ENCODE data around the gene BHLHE40. TPM values are rescaled to one million over a fixed set of nuclear protein-coding genes. Genes with fewer than 3 reads are reported as not detected.

BHLHE40 gene
- total and polyA plus RNA-seq, 4 donors, result 28.5 to 204 (median 88.4) TPM

DNA sequence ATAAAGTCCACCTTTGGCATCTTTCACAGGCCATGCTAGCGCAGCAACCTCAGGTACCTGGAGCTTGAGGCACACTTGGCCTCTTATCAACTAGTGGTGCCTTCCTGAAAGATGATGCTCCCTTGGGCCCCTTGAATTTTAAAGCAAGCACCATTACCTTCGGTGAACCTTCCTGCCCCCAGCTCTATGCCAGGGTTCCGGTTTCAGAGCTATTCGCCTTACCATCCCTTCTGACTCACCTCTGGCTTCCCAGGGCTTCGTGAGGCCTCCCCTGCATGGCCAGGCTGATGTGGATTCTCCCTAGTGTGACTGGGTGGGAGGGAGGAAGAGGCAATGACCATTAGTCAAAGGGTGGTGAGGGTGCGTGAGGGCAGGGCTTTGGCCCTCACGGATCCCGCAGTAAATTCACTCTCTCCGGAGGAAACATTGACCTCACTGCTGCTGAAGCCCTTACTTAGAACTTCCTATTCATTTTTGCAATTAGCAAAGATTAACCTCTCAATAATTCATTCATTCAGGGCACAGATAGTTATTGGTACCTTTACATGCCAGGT is 16.3 kb downstream of the BHLHE40 start:
- Histone ChIP-seq H3K9ac (ENCODE audit: insufficient read depth in 1 of 2, low read length in 2 of 2) (no peak overlapping the region), H3K36me3 (ENCODE audit: control insufficient read depth in 4 of 4, insufficient read depth in 4 of 4, low read length in 4 of 4) (no peaks in the 10 kb centered on the region), H3K4me1 (ENCODE audit: control insufficient read depth in 5 of 5, insufficient read depth in 5 of 5, low read length in 5 of 5) (no peaks in the 10 kb centered on the region), H3K27me3 (ENCODE audit: control insufficient read depth in 3 of 3, insufficient read depth in 3 of 3, low read length in 2 of 3) (peaks cover 0 to 5% (median 0%) of the 10 kb centered on the region in 3 donors), H3K4me3 (no peak overlapping the region), H3K27ac (ENCODE audit: low read depth in 1 of 2, low read length in 1 of 2) (peak overlapping the region in 1 of 2 donors; percentile 23), H3K9me3 (ENCODE audit: control insufficient read depth in 4 of 4, insufficient read depth in 3 of 4, low read length in 3 of 4) (no peaks in the 10 kb centered on the region)
- ATAC-seq (ENCODE audit: insufficient read depth, low FRiP score) (no peak), DNase-seq (no peak)
- WGBS, 2 donors, result 85 to 87% methylated on average over 9 of the region's 9 CpGs
- TF ChIP-seq, protein P1, sequence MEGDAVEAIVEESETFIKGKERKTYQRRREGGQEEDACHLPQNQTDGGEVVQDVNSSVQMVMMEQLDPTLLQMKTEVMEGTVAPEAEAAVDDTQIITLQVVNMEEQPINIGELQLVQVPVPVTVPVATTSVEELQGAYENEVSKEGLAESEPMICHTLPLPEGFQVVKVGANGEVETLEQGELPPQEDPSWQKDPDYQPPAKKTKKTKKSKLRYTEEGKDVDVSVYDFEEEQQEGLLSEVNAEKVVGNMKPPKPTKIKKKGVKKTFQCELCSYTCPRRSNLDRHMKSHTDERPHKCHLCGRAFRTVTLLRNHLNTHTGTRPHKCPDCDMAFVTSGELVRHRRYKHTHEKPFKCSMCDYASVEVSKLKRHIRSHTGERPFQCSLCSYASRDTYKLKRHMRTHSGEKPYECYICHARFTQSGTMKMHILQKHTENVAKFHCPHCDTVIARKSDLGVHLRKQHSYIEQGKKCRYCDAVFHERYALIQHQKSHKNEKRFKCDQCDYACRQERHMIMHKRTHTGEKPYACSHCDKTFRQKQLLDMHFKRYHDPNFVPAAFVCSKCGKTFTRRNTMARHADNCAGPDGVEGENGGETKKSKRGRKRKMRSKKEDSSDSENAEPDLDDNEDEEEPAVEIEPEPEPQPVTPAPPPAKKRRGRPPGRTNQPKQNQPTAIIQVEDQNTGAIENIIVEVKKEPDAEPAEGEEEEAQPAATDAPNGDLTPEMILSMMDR (IDR thresholded peaks at IDR 0.05; ENCODE audit: control extremely low read depth, extremely low read depth), result no peak

DNA sequence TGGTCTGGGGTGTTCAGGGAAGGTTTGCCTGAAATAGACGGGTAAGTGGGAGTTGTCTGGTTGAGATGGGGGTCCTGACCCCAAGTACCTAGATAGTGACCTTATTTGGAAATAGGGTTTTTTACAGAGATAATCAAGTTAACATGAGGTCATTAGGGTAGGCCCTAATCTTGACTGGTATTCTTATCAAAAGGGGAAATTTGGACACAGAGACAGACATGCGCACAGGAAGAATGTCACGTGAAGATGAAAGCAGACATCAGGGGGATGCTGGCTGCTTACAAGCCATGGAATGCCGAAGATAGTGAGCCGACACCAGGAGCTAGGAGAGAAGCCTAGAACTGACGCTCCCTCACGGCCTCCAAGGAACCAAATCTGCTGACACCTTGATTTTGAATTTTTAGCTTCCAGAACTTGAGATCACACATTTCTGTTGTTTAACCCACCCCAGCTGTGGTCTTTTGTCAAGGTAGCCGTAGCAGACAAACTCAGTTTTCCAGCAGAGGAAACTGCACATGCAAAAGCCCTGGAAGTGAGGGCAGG is 17.1 kb downstream of the BHLHE40 start:
- Histone ChIP-seq H3K4me3 (no peak overlapping the region), H3K9me3 (ENCODE audit: control insufficient read depth in 4 of 4, insufficient read depth in 3 of 4, low read length in 3 of 4) (no peaks in the 10 kb centered on the region), H3K4me1 (ENCODE audit: control insufficient read depth in 5 of 5, insufficient read depth in 5 of 5, low read length in 5 of 5) (no peaks in the 10 kb centered on the region), H3K27me3 (ENCODE audit: control insufficient read depth in 3 of 3, insufficient read depth in 3 of 3, low read length in 2 of 3) (peaks cover 0 to 5% (median 0%) of the 10 kb centered on the region in 3 donors), H3K36me3 (ENCODE audit: control insufficient read depth in 4 of 4, insufficient read depth in 4 of 4, low read length in 4 of 4) (no peaks in the 10 kb centered on the region), H3K27ac (ENCODE audit: low read depth in 1 of 2, low read length in 1 of 2) (no peak overlapping the region), H3K9ac (ENCODE audit: insufficient read depth in 1 of 2, low read length in 2 of 2) (no peak overlapping the region)
- WGBS, 2 donors, result 91 to 92% methylated on average over 8 of the region's 8 CpGs
- DNase-seq (no peak), ATAC-seq (ENCODE audit: insufficient read depth, low FRiP score) (no peak)
- TF ChIP-seq, protein P1 (IDR thresholded peaks at IDR 0.05; ENCODE audit: control extremely low read depth, extremely low read depth), result no peak

DNA sequence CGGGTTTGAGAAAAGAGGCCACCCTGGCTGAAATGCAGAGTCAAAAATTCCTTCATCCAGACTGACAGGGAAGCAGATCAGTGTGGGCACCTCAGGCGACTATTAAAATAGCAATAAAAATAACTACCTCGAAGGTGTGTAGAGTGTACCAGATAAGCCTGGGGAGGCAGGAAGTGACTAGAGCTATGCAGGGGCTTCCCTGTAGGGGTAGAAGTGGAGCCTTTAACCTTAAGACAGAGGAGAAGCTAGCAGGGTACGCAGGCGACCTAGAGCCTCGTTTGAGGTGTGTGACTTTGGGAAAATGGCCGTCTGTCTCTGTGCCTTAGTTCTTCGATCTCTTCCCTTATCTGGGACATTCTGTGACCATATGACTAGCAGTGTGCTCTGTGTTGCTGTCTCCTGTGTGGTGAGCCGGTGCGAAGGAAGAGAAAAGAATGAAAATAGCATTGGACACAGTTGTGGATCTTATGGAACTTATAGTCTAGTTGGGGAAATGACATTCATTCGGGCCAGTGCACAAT is 17.6 kb downstream of the BHLHE40 start:
- Histone ChIP-seq H3K9me3 (ENCODE audit: control insufficient read depth in 4 of 4, insufficient read depth in 3 of 4, low read length in 3 of 4) (no peaks in the 10 kb centered on the region), H3K36me3 (ENCODE audit: control insufficient read depth in 4 of 4, insufficient read depth in 4 of 4, low read length in 4 of 4) (no peaks in the 10 kb centered on the region), H3K9ac (ENCODE audit: insufficient read depth in 1 of 2, low read length in 2 of 2) (no peak overlapping the region), H3K27me3 (ENCODE audit: control insufficient read depth in 3 of 3, insufficient read depth in 3 of 3, low read length in 2 of 3) (peaks cover 0 to 5% (median 0%) of the 10 kb centered on the region in 3 donors), H3K27ac (ENCODE audit: low read depth in 1 of 2, low read length in 1 of 2) (no peak overlapping the region), H3K4me1 (ENCODE audit: control insufficient read depth in 5 of 5, insufficient read depth in 5 of 5, low read length in 5 of 5) (no peaks in the 10 kb centered on the region), H3K4me3 (no peak overlapping the region)
- no peak for ATAC-seq (ENCODE audit: insufficient read depth, low FRiP score)
- WGBS, 2 donors, result 87 to 91% methylated on average over 11 of the region's 11 CpGs
- no peak for DNase-seq
- TF ChIP-seq, protein P1 (IDR thresholded peaks at IDR 0.05; ENCODE audit: control extremely low read depth, extremely low read depth), result no peak

All from lung (tissue), 12 donors.